CD14-positive monocyte (primary cell): ENCODE measurements around the gene TMEM242. TPM values are rescaled to one million over a fixed set of nuclear protein-coding genes. Genes with fewer than 3 reads are reported as not detected.

ENCODE experiments used
- DNase-seq, 3 donors: peaks; one replicate each; pipeline ENCODE4 v3.0.0-alpha.2; 2011 to 2022
- H2AFZ ChIP-seq: 2 replicates; pipeline ENCODE4 v1.6.0; 2012; ENCODE audit warnings: mild to moderate bottlenecking, low read depth, low read length, inconsistent platforms; ENCODE audit not compliant: insufficient read depth, poor library complexity, severe bottlenecking
- H3K27ac ChIP-seq, 2 donors: 1 replicate in 1 of 2; 2 replicates in 1 of 2; pipeline ENCODE4 v1.5.1; 2012 to 2013; ENCODE audit warnings: low read length in 2 of 2, control low read depth in 1 of 2, inconsistent platforms in 1 of 2, low read depth in 1 of 2, mild to moderate bottlenecking in 1 of 2
- H3K27me3 ChIP-seq, 2 donors: one replicate each; pipeline versions ENCODE4 v1.6.0 to v1.6.1; 2011 to 2013; ENCODE audit warnings: low read length in 2 of 2; ENCODE audit not compliant: control insufficient read depth in 2 of 2, insufficient read depth in 2 of 2
- H3K36me3 ChIP-seq, 2 donors: replicated peaks in 1 of 2; 1 replicate in 1 of 2; 2 replicates in 1 of 2; pipeline versions ENCODE4 v1.5.1 to v1.6.1; 2012 to 2013; ENCODE audit warnings: low read length in 2 of 2, control low read depth in 1 of 2, inconsistent platforms in 1 of 2, mild to moderate bottlenecking in 1 of 2; ENCODE audit not compliant: insufficient read depth in 2 of 2, control insufficient read depth in 1 of 2
- H3K4me1 ChIP-seq, 2 donors: 1 replicate in 1 of 2; 2 replicates in 1 of 2; pipeline versions ENCODE4 v1.5.1 to v1.6.1; 2012 to 2013; ENCODE audit warnings: low read length in 2 of 2, control low read depth in 1 of 2, inconsistent platforms in 1 of 2, mild to moderate bottlenecking in 1 of 2, moderate library complexity in 1 of 2; ENCODE audit not compliant: insufficient read depth in 2 of 2, control insufficient read depth in 1 of 2
- H3K4me2 ChIP-seq: replicated peaks from 2 replicates; pipeline ENCODE3; 2012; ENCODE audit warnings: low read length, moderate library complexity, mild to moderate bottlenecking; ENCODE audit not compliant: poor library complexity, severe bottlenecking; ENCODE audit errors: extremely low read depth
- H3K4me3 ChIP-seq, 3 experiments: fragments of 200-600 bp in 1 of 3; sonication (generic) in 1 of 3; replicated peaks in 1 of 3; 1 replicate in 2 of 3; 2 replicates in 1 of 3; pipeline ENCODE4 v1.5.1; 2011 to 2013; ENCODE audit warnings: low read length in 3 of 3, mild to moderate bottlenecking in 3 of 3, control low read depth in 2 of 3, low read depth in 2 of 3, inconsistent platforms in 1 of 3, moderate library complexity in 1 of 3
- H3K79me2 ChIP-seq: 2 replicates; pipeline ENCODE4 v1.6.0; 2012; ENCODE audit warnings: mild to moderate bottlenecking, control low read depth, inconsistent platforms, low read length, moderate library complexity; ENCODE audit not compliant: insufficient read depth
- H3K9ac ChIP-seq: 2 replicates; pipeline ENCODE4 v1.6.0; 2017; ENCODE audit warnings: low read length, mild to moderate bottlenecking; ENCODE audit not compliant: insufficient read depth, poor library complexity, severe bottlenecking
- H3K9me3 ChIP-seq, 2 donors: replicated peaks in 1 of 2; 1 replicate in 1 of 2; 2 replicates in 1 of 2; pipeline versions ENCODE4 v1.5.1 to v1.6.1; 2012 to 2013; ENCODE audit warnings: low read length in 2 of 2, control low read depth in 1 of 2; ENCODE audit not compliant: control insufficient read depth in 1 of 2, insufficient read depth in 1 of 2
- H4K20me1 ChIP-seq: 2 replicates; pipeline ENCODE4 v1.6.0; 2012; ENCODE audit warnings: mild to moderate bottlenecking, low read length, control low read depth, moderate library complexity; ENCODE audit not compliant: insufficient read depth
- H3K27ac Mint-ChIP-seq, 7 donors: one replicate each; pipeline ENCODE4 v1.8.0; 2020; ENCODE audit warnings: mild to moderate bottlenecking in 7 of 7, mixed read lengths in 7 of 7, moderate library complexity in 6 of 7, inconsistent platforms in 2 of 7
- H3K27me3 Mint-ChIP-seq, 3 donors: one replicate each; pipeline ENCODE4 v1.8.0; 2021 to 2022; ENCODE audit warnings: low read depth in 3 of 3, mild to moderate bottlenecking in 3 of 3, mixed read lengths in 3 of 3, moderate library complexity in 3 of 3, inconsistent platforms in 1 of 3
- H3K36me3 Mint-ChIP-seq, 2 donors: one replicate each; pipeline ENCODE4 v1.8.0; 2020; ENCODE audit warnings: mixed read lengths in 2 of 2, inconsistent platforms in 1 of 2, mild to moderate bottlenecking in 1 of 2
- H3K4me1 Mint-ChIP-seq: one replicate; pipeline ENCODE4 v1.8.0; 2020; ENCODE audit warnings: mild to moderate bottlenecking, mixed read lengths
- H3K4me3 Mint-ChIP-seq, 2 donors: one replicate each; pipeline ENCODE4 v1.8.0; 2020; ENCODE audit warnings: mild to moderate bottlenecking in 2 of 2, mixed read lengths in 2 of 2, moderate library complexity in 1 of 2
- H3K9me3 Mint-ChIP-seq, 7 donors: one replicate each; pipeline ENCODE4 v1.8.0; 2020 to 2022; ENCODE audit warnings: mixed read lengths in 7 of 7, mild to moderate bottlenecking in 6 of 7, moderate library complexity in 6 of 7, inconsistent platforms in 2 of 7
- WGBS: methylation state at CpG from one replicate; pipeline ENCODE4 v1.1.5; 2013; ENCODE audit warnings: missing lambda C conversion rate; ENCODE audit not compliant: insufficient coverage; 5-methylcytosine and 5-hydroxymethylcytosine counted together
- intact Hi-C, 2 donors: fragments of 100-400 bp; cut with micrococcal nuclease; formaldehyde crosslinking; loops; one replicate each; pipeline versions ENCODE4 v1.15.0 to v1.15.1; 2023
- polyA plus RNA-seq, 3 donors: library from polyadenylated mRNA; depleted of rRNA in 1 of 3; unstranded in 2 of 3; stranded (reverse) in 1 of 3; fragments of 300-500 nt in 2 of 3; fragments of >200 nt in 1 of 3; fragmentation: Illumina TruSeq in 2 of 3; gene quantifications; 1 replicate in 2 of 3; 2 replicates in 1 of 3; pipeline ENCODE4 v1.2.3, GENCODE V29; 2012 to 2021
- TF ChIP-seq, protein P1 (sequence below): fragments of 200-600 bp; IDR thresholded peaks from one replicate; pipeline ENCODE4 v1.8.0; 2022; ENCODE audit warnings: antibody characterized with exemption, mild to moderate bottlenecking

Gene TMEM242
- polyA plus RNA-seq, 3 donors: 5.6 to 9.8 (median 8.3) TPM

DNA sequence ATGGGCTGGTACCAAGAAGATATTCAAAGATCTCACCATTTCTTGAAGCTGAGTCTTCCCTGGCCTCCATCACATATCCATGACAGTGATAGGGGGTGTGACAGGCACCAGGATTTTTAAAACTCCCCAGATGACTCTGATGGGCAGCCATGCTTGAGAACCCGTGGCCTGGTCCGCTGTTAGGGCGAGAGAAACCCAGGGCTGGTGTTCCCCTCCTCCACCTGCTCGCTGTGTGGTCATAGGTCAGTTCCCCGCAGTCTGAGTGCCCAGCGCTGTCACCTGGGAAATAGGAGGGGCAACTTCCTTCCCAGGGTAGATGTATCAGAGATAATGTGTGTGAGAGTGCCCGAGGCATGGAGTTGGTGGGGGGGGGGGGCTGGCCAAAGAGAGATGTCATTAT is 50.9 kb downstream of the TMEM242 start:
- Mint-ChIP-seq H3K9me3 (peaks cover 0 to 8% (median 6%) of the 10 kb centered on the region in 7 donors), H3K27me3 (peaks cover 11 to 15% (median 14%) of the 10 kb centered on the region in 3 donors), H3K27ac (no peak overlapping the region), H3K4me1 (peaks cover 11% of the 10 kb centered on the region), H3K36me3 (no peaks in the 10 kb centered on the region), H3K4me3 (no peak overlapping the region)
- Histone ChIP-seq H3K4me3 (no peak overlapping the region), H4K20me1 (no peaks in the 10 kb centered on the region), H2AFZ (peak overlapping the region; percentile 13), H3K27me3 (peaks cover 0 to 10% of the 10 kb centered on the region in 2 donors), H3K9ac (no peak overlapping the region), H3K27ac (no peak overlapping the region), H3K4me2 (no peak overlapping the region), H3K36me3 (no peaks in the 10 kb centered on the region), H3K4me1 (peaks cover 13 to 17% of the 10 kb centered on the region in 2 donors), H3K9me3 (peaks cover 0 to 6% of the 10 kb centered on the region in 2 donors), H3K79me2 (no peaks in the 10 kb centered on the region)
- TF ChIP-seq, protein P1, sequence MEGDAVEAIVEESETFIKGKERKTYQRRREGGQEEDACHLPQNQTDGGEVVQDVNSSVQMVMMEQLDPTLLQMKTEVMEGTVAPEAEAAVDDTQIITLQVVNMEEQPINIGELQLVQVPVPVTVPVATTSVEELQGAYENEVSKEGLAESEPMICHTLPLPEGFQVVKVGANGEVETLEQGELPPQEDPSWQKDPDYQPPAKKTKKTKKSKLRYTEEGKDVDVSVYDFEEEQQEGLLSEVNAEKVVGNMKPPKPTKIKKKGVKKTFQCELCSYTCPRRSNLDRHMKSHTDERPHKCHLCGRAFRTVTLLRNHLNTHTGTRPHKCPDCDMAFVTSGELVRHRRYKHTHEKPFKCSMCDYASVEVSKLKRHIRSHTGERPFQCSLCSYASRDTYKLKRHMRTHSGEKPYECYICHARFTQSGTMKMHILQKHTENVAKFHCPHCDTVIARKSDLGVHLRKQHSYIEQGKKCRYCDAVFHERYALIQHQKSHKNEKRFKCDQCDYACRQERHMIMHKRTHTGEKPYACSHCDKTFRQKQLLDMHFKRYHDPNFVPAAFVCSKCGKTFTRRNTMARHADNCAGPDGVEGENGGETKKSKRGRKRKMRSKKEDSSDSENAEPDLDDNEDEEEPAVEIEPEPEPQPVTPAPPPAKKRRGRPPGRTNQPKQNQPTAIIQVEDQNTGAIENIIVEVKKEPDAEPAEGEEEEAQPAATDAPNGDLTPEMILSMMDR: no peak
- intact Hi-C loops: no loop called here
- WGBS: no CpG with 5 or more reads among the region's 7 CpGs
- DNase-seq: no peak

- 89% methylated on average over 4 of the region's 4 CpGs for WGBS
- Histone ChIP-seq H3K36me3 (no peaks in the 10 kb centered on the region), H3K79me2 (no peaks in the 10 kb centered on the region), H3K4me3 (no peak overlapping the region), H3K27me3 (peaks cover 0 to 10% of the 10 kb centered on the region in 2 donors), H3K27ac (no peak overlapping the region), H3K4me2 (no peak overlapping the region), H2AFZ (peak overlapping the region; percentile 13), H3K9me3 (peaks cover 0 to 6% of the 10 kb centered on the region in 2 donors), H4K20me1 (no peaks in the 10 kb centered on the region), H3K9ac (no peak overlapping the region), H3K4me1 (peaks cover 13 to 17% of the 10 kb centered on the region in 2 donors)
- peaks cover 11% of the 10 kb centered on the region for H3K4me1 Mint-ChIP-seq
- no peak overlapping the region for H3K27ac Mint-ChIP-seq
- intact Hi-C loops: no loop called here
- H3K36me3 Mint-ChIP-seq: no peaks in the 10 kb centered on the region
- TF ChIP-seq, protein P1: no peak
- H3K27me3 Mint-ChIP-seq: peaks cover 8 to 14% (median 12%) of the 10 kb centered on the region in 3 donors
- DNase-seq: no peak
- H3K4me3 Mint-ChIP-seq: no peak overlapping the region
- H3K9me3 Mint-ChIP-seq: peaks cover 0 to 9% (median 6%) of the 10 kb centered on the region in 7 donors
Measured at GRCh38 chr6:157271911-157272310, 51.4 kb downstream of the TMEM242 start.
